ENCODE data around the gene PBX4. TPM values are rescaled to one million over a fixed set of nuclear protein-coding genes. Genes with fewer than 3 reads are reported as not detected.

Gene PBX4
- total RNA-seq, 3 donors from 2014 or later (not counting 1 experiment from before 2014, with no cell fraction given), result 10.7 to 15.9 (median 11.1) TPM

- intact Hi-C loops (cut with micrococcal nuclease), result no loop called here
- H3K36me3 Mint-ChIP-seq, result no peaks in the 10 kb centered on the region
Measured at GRCh38 chr19:19544257-19544953, 74.1 kb downstream of the PBX4 start.

DNA sequence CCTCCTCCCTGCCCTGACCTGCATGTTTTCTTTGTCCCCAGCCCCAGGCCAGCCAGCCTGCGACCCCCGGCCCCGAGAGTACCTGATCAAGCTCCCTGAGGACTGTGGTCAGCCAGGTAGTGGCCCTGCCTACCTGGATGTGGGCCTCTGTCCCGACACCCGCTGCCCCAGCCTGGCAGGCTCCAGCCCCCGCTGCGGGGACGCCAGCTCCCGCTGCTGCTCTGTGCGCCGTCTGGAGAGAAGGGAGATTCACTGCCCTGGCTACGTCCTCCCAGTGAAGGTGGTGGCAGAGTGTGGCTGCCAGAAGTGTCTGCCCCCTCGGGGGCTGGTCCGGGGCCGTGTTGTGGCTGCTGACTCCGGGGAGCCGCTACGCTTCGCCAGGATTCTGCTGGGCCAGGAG lies 74.8 kb downstream of the PBX4 start:
- peaks cover 13% of the 10 kb centered on the region for H3K27me3 ChIP-seq (ENCODE audit: control insufficient read depth, insufficient read depth, low read length)
- H3K27ac Mint-ChIP-seq, result no peak overlapping the region
- H3K36me3 ChIP-seq (ENCODE audit: control insufficient read depth, insufficient read depth, low read length), result no peaks in the 10 kb centered on the region
- peaks cover 24% of the 10 kb centered on the region for H3K4me1 ChIP-seq (ENCODE audit: control insufficient read depth, insufficient read depth, low read length)
- TF ChIP-seq, protein P1, sequence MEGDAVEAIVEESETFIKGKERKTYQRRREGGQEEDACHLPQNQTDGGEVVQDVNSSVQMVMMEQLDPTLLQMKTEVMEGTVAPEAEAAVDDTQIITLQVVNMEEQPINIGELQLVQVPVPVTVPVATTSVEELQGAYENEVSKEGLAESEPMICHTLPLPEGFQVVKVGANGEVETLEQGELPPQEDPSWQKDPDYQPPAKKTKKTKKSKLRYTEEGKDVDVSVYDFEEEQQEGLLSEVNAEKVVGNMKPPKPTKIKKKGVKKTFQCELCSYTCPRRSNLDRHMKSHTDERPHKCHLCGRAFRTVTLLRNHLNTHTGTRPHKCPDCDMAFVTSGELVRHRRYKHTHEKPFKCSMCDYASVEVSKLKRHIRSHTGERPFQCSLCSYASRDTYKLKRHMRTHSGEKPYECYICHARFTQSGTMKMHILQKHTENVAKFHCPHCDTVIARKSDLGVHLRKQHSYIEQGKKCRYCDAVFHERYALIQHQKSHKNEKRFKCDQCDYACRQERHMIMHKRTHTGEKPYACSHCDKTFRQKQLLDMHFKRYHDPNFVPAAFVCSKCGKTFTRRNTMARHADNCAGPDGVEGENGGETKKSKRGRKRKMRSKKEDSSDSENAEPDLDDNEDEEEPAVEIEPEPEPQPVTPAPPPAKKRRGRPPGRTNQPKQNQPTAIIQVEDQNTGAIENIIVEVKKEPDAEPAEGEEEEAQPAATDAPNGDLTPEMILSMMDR (IDR thresholded peaks at IDR 0.05), result no peak
- intact Hi-C loops (cut with micrococcal nuclease), result no loop called here
- H3K9me3 ChIP-seq (ENCODE audit: control insufficient read depth, insufficient read depth, low read length), result no peaks in the 10 kb centered on the region
- H3K9me3 Mint-ChIP-seq, result no peaks in the 10 kb centered on the region
- peaks cover 0 to 10% of the 10 kb centered on the region in 2 donors for H3K27me3 Mint-ChIP-seq (ENCODE audit: low read depth in 2 of 2)
- peaks cover 5 to 22% of the 10 kb centered on the region in 2 donors for H3K4me1 Mint-ChIP-seq
- H3K4me3 ChIP-seq (ENCODE audit: low read length), result no peak overlapping the region
- ATAC-seq (no peak), DNase-seq (no peak)
- no peaks in the 10 kb centered on the region for H3K36me3 Mint-ChIP-seq
- 92% methylated on average over 19 of the region's 19 CpGs for WGBS (ENCODE audit: insufficient coverage)
- no peak overlapping the region for H3K27ac ChIP-seq (ENCODE audit: low read length)
- no peak overlapping the region for H3K4me3 Mint-ChIP-seq

More at GRCh38 chr19:19544257-19544953, 74.1 kb downstream of the PBX4 start:
- H3K4me1 Mint-ChIP-seq, result peaks cover 0 to 16% of the 10 kb centered on the region in 2 donors
- Histone ChIP-seq H3K27me3 (ENCODE audit: control insufficient read depth, insufficient read depth, low read length) (peaks cover 13% of the 10 kb centered on the region), H3K4me1 (ENCODE audit: control insufficient read depth, insufficient read depth, low read length) (peaks cover 20% of the 10 kb centered on the region), H3K27ac (ENCODE audit: low read length) (no peak overlapping the region), H3K9me3 (ENCODE audit: control insufficient read depth, insufficient read depth, low read length) (no peaks in the 10 kb centered on the region), H3K36me3 (ENCODE audit: control insufficient read depth, insufficient read depth, low read length) (no peaks in the 10 kb centered on the region), H3K4me3 (ENCODE audit: low read length) (no peak overlapping the region)
- H3K27ac Mint-ChIP-seq, result no peak overlapping the region
- no peak for ATAC-seq
- TF ChIP-seq, protein P1 (IDR thresholded peaks at IDR 0.05), result no peak
- WGBS (ENCODE audit: insufficient coverage), result 86% methylated on average over 75 of the region's 75 CpGs
- H3K9me3 Mint-ChIP-seq, result no peaks in the 10 kb centered on the region
- H3K4me3 Mint-ChIP-seq, result no peak overlapping the region
- peaks cover 0 to 9% of the 10 kb centered on the region in 2 donors for H3K27me3 Mint-ChIP-seq (ENCODE audit: low read depth in 2 of 2)
- no peak for DNase-seq

GRCh38 chr19:19543101-19543500 lies 75.4 kb downstream of the PBX4 start:
- peaks cover 16% of the 10 kb centered on the region for H3K27me3 ChIP-seq (ENCODE audit: control insufficient read depth, insufficient read depth, low read length)
- WGBS (ENCODE audit: insufficient coverage), result 97% methylated on average over 13 of the region's 13 CpGs
- no peak for ATAC-seq

More at GRCh38 chr19:19543101-19543500, 75.4 kb downstream of the PBX4 start:
- Histone ChIP-seq H3K36me3 (ENCODE audit: control insufficient read depth, insufficient read depth, low read length) (no peaks in the 10 kb centered on the region), H3K4me1 (ENCODE audit: control insufficient read depth, insufficient read depth, low read length) (peaks cover 29% of the 10 kb centered on the region), H3K27ac (ENCODE audit: low read length) (no peak overlapping the region), H3K9me3 (ENCODE audit: control insufficient read depth, insufficient read depth, low read length) (no peaks in the 10 kb centered on the region), H3K4me3 (ENCODE audit: low read length) (no peak overlapping the region)
- H3K27me3 Mint-ChIP-seq (ENCODE audit: low read depth in 2 of 2), result peaks cover 0 to 12% of the 10 kb centered on the region in 2 donors
- no peak overlapping the region for H3K27ac Mint-ChIP-seq
- no peak overlapping the region for H3K4me3 Mint-ChIP-seq
- intact Hi-C loops (cut with micrococcal nuclease), result no loop called here
- H3K9me3 Mint-ChIP-seq, result no peaks in the 10 kb centered on the region
- no peak for DNase-seq
- no peaks in the 10 kb centered on the region for H3K36me3 Mint-ChIP-seq
- TF ChIP-seq, protein P1 (IDR thresholded peaks at IDR 0.05), result no peak
- H3K4me1 Mint-ChIP-seq, result peaks cover 9 to 25% of the 10 kb centered on the region in 2 donors
